DMS 273 (cell line): Measurements from ENCODE around the gene PTPN2.

ENCODE experiments used
- DNase-seq: peaks from one replicate; lab custom pipeline; 2025; ENCODE audit not compliant: unreplicated experiment; lab: John Stamatoyannopoulos, UW

PTPN2 gene

DNA sequence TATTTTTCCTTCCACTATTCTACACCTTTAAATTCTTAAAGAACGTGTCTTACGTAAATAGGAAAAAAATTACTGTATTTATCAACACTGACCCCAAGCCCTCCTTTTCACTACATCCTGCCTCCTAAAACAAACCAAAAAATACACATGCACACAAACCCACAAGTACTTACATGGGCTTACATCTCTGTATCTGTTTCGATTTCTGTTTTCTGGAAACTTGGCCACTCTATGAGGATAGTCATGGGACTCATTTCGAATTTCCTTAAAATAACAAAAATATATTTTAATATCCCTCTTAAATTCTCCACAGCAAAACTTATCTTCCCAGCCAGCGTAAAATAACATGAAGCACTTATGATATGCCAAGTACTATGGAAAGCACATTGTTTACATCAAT, 25.0 kb downstream of the PTPN2 start:
- DNase-seq: no peak

DNA sequence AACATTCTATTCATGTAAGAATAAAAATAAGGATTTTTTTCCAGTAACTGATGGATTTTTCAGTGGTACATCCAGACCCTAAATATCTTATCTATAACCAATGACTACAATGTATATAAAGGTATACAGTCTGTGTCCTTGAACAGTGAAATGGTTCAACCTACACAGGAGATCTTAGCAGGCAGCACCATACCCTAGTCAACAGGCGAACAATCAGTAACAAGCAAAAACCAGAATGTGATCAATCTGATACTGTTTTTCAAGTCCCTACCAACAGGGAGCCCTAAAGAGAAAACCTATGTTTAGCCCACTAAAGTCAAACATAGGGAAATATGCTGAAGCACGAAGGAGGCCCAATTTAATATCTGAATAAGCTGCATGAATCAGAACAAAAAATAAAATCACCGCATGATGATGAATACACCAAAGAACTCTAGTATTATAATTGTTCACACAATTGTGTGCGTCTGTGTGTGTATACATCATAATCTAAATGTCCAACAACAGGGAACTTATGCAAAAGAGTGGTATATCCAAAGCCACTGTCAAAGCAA, 26.0 kb downstream of the PTPN2 start:
- no peak for DNase-seq

DNA sequence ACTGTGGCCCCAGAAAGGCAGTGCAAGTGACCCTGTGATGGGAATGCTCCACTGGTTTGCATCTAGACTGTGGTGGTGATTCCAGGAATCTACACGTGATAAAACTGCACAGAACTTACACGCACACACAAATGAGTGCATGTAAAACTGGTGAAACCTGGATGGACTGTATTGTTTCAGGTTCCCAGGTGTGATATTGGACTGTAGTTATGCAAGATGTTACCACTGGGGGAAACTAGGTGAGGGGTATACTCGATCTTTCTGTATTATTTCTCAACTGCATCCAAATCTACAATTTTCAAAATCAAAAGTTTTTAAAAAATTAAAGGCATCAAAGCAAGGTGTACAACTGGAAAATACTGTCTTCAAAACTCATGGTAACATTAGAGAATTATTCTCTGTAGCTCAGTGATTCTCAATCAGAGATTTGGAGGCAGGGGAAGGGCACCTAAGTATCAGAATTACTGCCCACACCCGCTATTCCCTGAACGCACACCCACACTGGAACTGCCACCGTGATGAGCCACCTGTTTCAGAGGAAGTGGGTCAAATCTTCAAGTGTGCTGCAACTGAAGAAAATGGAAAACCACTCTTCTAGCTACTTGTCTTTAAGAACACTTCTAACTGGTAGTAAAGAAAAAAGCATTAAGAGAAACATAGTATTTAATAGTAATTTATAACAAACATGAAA, 26.7 kb downstream of the PTPN2 start:
- DNase-seq: no peak

DNA sequence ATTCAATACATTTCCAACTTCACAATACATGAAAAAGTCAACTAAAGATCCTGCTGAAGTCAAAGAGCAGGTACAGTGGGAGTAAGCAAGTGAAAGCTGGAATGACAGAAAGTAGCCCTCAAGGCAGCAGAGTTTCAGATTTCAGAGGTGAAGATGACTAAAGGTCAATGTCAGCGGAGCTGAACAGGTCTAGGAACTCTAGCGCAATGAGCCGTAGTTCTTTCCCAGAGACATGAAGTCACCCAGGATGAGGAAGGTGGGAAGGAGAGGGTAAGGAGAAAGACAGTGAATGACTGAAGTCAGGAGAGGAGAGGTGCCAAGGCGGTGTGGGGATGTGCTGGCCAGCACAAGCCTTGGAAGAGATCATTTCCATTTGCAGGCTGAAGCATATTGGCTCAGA, 28.1 kb downstream of the PTPN2 start:
- DNase-seq: no peak

DNA sequence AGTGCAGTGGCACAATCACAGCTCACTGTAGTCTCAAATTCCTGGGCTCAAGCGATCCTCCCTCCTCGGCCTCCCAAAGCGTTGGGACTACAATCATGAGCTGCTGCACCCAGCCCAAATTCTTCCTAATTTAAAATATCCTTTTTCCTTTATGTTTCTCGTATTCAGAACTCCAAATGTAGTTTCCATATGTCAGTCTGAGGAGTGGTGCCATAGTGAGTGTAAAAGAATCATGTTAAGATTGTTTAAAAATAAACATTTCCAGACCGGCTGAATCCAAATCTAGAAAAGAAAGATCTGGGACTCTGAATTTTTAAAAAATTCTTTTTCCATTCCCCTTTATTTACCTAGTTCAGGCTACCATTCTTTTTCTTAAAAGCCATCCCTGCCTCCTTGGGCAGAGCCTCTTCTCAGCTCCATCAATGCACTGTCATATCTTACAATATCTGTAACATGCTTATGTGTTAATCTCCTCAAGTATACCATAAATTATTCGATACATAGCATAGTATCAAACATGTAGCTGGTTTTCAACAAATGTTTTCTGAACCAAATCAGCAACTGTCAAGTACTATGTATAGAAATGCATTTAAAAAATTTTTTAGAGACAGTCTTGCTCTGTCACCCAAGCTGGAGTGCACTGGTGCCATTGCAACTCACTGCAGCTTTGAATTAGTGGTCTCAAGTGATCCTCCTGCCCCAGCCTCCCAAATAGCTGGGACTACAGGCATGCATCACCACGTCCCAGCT, 31.3 kb downstream of the PTPN2 start:
- no peak for DNase-seq

DNA sequence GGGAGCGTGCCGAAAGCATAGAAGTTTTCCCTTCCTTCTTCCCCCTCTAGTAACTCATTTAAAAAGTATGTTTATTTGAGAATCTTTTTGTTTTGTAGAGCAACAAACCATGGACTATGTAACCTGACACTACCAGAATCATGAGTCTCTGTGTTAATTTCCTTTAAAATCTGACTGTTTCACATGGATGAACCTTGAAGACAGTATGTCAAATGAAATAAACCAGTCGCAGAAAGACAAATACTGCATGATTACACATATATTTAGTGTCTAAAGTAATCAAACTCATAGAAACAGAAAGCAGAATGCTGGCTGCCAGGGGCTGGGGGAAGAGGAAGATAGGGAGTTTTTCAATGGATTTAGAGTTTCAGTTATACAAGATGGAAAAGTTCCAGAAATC, 32.3 kb downstream of the PTPN2 start:
- DNase-seq: no peak

DNA sequence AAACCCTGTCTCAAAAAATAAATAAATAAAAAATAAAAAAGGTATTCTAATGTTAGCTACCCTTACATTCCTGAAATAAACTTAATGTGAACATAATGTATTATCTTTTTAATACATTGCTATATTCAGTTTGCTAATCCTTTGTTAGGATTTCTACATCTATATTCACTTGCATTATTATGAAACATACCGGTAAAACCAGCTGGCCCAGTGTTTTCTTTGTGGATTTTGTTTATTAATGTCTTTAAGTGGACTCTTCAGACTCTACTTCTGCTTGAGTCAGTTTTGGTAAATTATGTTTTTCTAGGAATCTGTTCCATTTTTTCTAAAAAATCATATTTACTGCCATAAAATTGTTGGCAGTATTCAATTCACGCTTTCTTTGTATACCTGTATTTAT, 34.5 kb downstream of the PTPN2 start:
- DNase-seq: no peak

DNA sequence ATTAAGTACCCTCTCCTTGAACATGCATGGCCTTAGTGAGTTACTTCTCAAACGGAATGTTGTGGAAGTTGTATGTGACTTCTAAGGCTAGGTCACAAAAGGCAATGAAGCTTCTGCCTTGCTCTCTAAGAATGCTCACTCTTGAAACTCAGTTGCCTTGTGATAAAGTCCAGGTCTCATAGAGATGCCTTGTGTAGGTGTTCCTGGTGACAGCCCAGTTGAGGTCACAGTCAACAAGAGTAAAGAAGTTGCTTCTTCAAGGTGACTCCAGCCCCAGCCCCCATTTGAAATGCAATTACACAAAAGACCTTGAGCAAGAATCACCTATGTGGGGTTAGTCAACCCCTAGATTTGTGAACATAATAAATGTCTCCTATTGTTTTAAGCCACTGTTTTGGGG, 35.6 kb downstream of the PTPN2 start:
- DNase-seq: no peak

DNA sequence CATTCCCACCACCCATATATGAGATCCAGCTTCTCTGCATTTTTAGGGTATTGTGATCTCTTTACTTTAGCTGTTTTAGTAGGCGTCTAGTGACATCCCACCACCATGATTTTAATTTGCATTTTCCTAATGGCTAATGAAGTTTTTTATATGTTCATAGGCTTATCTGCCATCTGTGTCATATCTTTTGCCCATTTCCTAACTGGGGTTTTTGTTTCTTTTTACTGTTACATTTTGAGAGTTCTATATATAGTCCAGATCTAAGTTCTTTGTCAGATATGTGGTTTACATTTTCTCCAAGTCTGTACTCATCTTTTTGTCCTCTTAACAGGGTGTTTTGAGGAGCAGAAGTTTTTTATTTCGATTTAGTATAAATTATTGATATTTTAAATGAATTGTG, 39.6 kb downstream of the PTPN2 start:
- no peak for DNase-seq

DNA sequence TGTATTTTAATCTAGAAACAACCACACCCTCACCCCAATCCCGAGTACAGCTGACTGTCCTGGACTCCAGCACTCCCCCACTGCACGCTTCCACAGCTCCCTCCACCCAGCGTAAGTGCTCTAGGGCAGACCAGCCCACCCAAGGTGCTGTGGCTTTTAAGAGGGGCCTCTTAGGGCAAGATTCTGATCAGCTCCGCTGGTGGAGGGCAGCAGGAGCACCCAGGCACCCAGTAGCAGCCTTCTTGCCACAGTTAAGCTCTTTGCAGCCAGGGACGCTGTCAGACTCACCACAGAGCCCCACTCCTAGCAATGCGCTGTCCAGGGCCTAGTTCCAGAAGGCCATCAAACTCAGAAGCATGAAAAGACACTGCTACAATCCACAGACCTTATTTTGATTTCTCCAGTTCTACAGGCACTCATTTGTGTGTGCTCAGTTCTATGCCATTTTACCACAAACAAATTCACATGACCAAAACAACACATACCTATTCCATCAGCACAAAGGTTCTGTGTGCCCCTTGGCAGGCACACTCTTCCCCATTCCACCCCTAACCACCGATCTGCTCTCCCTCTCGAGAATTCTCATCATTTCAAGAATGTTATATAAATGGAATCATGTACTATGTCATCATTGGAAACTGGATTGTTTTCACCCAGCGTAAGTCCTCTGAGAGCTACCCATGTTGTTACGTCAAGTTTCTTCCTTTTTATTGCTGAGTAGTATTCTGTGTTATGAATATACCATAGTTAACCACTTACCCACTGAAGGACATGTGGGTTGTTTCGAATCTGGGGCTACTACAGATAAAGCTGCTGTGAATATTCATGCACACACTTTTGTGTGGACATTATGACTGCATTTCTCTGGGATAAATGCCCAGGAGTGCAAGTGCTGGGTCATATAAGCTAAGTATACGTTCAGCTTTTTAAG, 40.4 kb downstream of the PTPN2 start:
- DNase-seq: no peak

DNA sequence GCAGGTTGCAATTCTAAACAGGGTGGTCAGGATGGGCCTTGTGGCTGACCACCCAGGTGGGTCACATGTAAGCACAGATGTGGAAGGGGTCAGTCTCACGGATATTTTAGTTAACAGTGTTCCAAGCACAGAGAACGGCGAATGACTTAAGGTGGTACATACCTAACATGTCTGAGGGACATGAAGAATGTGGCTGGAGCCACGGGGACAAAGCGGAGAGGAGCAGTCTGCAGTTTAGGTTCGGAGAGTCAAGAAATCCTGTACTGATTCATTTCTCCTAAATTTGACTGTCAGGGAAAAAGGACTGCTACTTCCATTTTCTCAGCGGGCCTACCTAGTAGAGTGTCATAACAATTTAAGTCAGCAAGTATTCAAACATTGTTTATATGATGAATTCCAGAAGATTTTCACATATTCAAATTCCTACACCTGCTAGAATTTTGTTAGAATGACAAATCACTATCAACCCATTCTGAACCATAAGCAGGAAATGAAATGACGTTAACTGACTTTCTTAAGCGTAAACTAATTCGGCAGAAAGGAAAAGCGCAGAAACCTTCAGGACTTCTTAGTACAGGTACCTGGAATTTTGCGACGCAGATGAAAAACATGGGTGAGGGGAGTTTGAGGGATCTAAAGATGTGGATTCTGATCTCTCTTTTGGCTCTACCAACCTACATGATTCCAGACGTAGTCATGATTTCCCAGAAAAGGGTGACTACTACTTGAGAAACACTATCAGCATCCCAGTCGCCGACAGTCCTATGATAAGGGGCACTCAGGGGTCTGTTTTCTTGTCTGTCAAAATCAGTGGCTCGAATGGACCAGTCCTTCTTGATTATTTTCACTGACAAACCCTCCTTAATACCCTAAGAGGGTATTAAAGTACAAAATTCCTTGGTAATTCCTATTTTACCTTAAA, 41.3 kb downstream of the PTPN2 start:
- DNase-seq: no peak

DNA sequence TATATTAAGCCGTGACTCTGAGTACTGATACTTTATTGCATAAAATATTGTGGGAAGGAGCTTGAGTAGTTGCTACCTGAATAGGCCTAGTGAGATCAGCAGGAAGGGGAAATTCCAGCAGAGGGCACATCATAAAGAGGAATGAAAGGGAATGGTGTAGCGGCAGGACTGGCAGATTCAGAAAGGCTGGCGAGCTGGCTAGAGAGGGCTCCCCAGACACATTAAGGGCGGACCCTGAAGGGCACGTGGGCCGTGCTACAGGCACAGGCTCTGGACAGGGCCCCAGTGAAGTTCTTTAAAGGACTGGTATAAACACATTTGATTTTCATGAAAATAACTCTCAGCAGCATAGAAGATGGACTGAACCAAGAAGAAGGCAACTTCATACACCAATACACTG, 43.0 kb downstream of the PTPN2 start:
- no peak for DNase-seq

DNA sequence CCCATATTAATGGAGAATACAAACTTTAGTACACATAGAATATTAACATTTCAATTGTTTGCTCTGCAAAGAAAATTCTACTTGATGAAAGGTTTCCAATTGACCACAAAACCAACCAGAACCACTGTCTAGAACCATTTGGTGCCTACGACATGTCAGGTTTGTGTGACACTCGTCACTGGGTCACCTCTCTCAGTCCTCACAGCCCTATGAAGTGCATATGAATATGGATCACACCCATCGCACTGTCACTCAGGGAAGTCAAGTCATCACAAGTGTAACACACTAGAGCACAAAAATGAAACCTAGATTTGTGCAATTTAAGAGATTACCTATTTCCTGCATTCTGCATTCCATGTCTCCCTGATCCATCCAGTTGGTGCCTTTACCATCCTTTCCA, 43.7 kb downstream of the PTPN2 start:
- no peak for DNase-seq

DNA sequence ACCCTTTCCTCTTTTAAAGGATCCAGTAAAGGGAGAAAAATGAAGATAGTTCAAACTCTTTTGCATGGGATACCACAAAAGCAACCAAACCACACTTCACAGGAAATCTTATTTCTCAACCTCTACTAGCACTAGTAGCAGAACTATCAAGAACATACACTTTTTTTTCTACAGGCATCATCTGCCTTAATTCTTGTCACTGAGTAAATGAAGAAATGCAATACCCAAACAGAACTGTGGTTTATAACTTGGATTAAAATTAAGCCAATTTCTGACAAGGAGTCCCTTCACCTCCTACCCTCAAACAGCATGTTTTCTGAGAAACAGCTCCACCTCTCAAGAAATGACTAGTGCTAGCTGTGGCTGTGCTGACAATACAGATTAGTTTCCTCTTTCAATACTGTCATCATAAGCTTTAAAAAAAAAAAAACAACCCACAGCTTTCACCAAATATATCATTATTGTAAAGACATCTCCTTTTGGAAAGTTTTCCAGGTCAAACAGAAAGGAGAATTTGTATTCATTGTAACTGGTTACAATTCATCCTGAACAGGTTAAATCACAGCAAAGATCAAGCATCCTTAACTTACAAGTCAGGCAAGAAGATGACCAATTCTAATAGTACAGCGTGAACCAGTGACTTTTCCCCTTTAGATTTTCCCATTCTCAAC, 44.4 kb downstream of the PTPN2 start:
- no peak for DNase-seq

DNA sequence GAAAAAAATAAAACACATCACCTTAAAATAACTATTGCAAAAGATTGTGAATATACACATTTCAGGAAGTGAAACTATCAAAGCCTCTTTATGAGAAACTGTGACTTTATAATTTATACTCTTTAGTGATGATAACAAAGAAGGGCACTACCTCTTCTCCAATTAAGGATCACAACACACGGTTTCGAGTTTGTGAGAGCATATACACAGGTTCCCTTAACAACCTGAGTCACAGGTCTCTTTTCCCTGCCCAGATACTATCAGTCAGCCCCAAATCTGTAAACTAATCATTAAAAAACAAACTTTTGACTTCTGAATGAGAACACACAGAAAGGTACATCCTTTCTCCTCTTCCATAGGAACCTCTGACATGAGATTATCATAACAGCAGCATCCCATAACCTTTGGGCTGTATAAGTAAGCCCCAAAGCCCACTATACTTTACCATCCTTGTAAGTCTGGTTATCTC, 44.9 kb downstream of the PTPN2 start:
- DNase-seq: no peak

DNA sequence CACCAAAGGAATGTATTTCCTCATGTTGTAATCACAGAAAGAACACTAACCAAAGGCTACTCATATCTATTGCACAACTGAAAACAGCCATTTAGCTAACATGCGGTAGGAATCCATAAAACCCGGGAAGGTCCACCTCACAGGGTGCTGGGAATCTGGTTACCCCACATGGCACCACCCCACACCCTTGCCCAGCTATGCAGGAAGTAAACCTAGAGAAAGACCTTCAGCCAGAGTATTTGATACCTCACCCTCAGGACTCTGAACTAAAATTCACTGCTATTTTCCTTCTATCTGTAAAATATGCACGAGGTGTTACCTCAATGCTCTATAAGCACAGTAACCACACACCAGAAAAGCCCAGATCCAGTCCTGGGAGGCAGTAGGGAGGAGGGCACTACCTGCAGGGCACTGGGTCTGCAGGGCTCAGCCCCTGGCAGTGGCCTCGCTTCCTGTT, 45.8 kb downstream of the PTPN2 start:
- peak; percentile 56 for DNase-seq

DNA sequence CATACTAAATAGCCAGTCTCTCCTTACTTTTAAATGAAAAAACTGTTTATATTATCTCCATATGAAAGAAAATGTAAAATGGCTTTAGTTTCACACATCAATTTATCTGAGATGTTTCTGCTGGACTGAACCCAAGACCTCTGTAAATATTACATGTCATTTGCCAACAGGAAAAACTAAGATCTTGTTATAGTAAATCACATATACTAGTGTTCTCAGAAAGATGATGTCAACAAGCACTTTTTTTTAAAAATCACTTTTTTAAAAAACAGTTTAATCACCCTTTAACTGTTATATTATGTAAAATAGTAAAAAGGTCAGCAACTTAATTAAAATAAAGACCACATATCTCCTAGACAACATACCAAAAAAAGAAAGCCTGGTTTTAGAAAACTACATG, 46.3 kb downstream of the PTPN2 start:
- DNase-seq: no peak

DNA sequence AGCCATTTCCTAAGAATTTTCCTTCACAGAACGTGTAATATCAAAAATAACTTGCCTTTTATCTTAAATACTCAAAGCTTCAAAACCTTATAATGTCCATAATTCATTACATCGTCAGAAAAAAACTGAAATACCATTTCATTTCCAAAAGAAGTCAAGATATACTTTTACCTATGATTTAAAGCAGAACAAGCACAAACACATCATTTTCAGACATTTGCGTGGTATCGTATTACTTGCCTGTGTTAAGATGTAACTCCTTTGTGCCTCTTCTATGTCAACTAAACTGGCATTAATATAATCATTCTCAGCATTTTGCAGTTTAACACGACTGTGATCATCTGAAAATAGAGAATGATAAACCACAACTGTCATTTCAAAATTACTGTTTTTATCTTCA, 47.5 kb downstream of the PTPN2 start:
- DNase-seq: no peak
